HCT116 (cell line): ENCODE data around the gene TNN. TPM values are rescaled to one million over a fixed set of nuclear protein-coding genes. Genes with fewer than 3 reads are reported as not detected.
"Not testable (repeated sequence)": the region's sequence is repeated elsewhere in the genome, so short reads cannot be mapped to it uniquely, and the experiment has no call there.

ENCODE experiments used
- ATAC-seq: fragments of 200-7000 bp; cut with Tn5 transposase; 2 replicates; pipeline ENCODE4 v1.9.1; 2020; ENCODE audit warnings: mild to moderate bottlenecking, moderate library complexity
- BruUV-seq: library from RNA; stranded (reverse); fragments of 400-500 nt; replicated peaks from 2 replicates; lab custom pipeline; 2021; lab: Mats Ljungman, UMichigan
- CTCF ChIA-PET: fragments of 300-600 bp; sonication (Branson Sonifier 250); formaldehyde crosslinking; loops from one replicate; lab custom pipeline; 2021; ENCODE audit warnings: antibody characterized with exemption; lab: Charles Lee
- POLR2A ChIA-PET: fragments of 300-600, 350-600 bp; sonication (Branson Sonifier 250); formaldehyde crosslinking; loops from one replicate; lab custom pipeline; 2021; ENCODE audit warnings: antibody characterized with exemption; lab: Charles Lee
- RAD21 ChIA-PET, 2 experiments: fragments of 300-600 bp; sonication (Branson Sonifier 250); formaldehyde crosslinking; loops; one replicate each; lab custom pipeline; 2023; ENCODE audit warnings: low total read pairs in 2 of 2; ENCODE audit not compliant: uncharacterized antibody in 2 of 2, unreplicated experiment in 2 of 2, low non-redundant PET in 1 of 2; lab: Charles Lee
- DNase-seq: peaks from one replicate; pipeline ENCODE4 v3.0.0-alpha.2; 2010; ENCODE audit warnings: low read depth, low spot score
- H2AFZ ChIP-seq: fragments of 200-600 bp; shearing (Covaris generic), sonication (generic); 2 replicates; pipeline ENCODE4 v1.6.1; 2017; ENCODE audit warnings: low read depth, mixed run types, mixed read lengths, antibody characterized with exemption, low read length; ENCODE audit not compliant: poor library complexity, severe bottlenecking
- H3K27ac ChIP-seq: 2 replicates; pipeline ENCODE4 v1.5.1; 2012; ENCODE audit warnings: low read depth, low read length
- H3K27me3 ChIP-seq: fragments of 200-600 bp; sonication (generic); 2 replicates; pipeline ENCODE4 v1.6.1; 2016; ENCODE audit warnings: mixed run types, low read length, mixed read lengths; ENCODE audit not compliant: insufficient read depth
- H3K36me3 ChIP-seq, 2 experiments: fragments of 200-500 bp in 1 of 2; fragments of 200-600 bp in 1 of 2; sonication (Bioruptor generic) in 1 of 2; sonication (generic) in 1 of 2; 2 replicates each; pipeline versions ENCODE4 v1.5.1 to v1.6.1; 2014 to 2016; ENCODE audit warnings: low read length in 2 of 2, inconsistent platforms in 1 of 2, mixed read lengths in 1 of 2, mixed run types in 1 of 2; ENCODE audit not compliant: insufficient read depth in 2 of 2, control insufficient read depth in 1 of 2
- H3K4me1 ChIP-seq, 2 experiments: fragments of 200-600 bp in 1 of 2; sonication (generic) in 1 of 2; 2 replicates each; pipeline versions ENCODE4 v1.5.1 to v1.6.1; 2012 to 2017; ENCODE audit warnings: low read length in 2 of 2, inconsistent platforms in 1 of 2, mild to moderate bottlenecking in 1 of 2, mixed read lengths in 1 of 2, mixed run types in 1 of 2, moderate library complexity in 1 of 2; ENCODE audit not compliant: insufficient read depth in 2 of 2, control insufficient read depth in 1 of 2
- H3K4me2 ChIP-seq: fragments of 200-600 bp; sonication (generic); 2 replicates; pipeline ENCODE4 v1.6.1; 2017; ENCODE audit warnings: mixed run types, low read length, mixed read lengths
- H3K4me3 ChIP-seq, 2 experiments: fragments of 200-600 bp in 1 of 2; sonication (generic) in 1 of 2; replicated peaks in 1 of 2; 2 replicates each; pipeline ENCODE4 v1.5.1; 2011 to 2016; ENCODE audit warnings: low read length in 2 of 2, control low read depth in 1 of 2, low read depth in 1 of 2, mild to moderate bottlenecking in 1 of 2, mixed read lengths in 1 of 2, mixed run types in 1 of 2
- H3K79me2 ChIP-seq: fragments of 200-600 bp; sonication (generic); 2 replicates; pipeline ENCODE4 v1.6.1; 2017; ENCODE audit warnings: mild to moderate bottlenecking, mixed run types, low read length, moderate library complexity, mixed read lengths; ENCODE audit not compliant: insufficient read depth
- H3K9ac ChIP-seq: fragments of 200-600 bp; sonication (generic); 2 replicates; pipeline ENCODE4 v1.6.1; 2016; ENCODE audit warnings: low read length, mixed read lengths
- H3K9me2 ChIP-seq: fragments of 200-600 bp; sonication (generic), shearing (Covaris generic); 2 replicates; pipeline ENCODE4 v1.6.1; 2017; ENCODE audit warnings: mixed run types, mild to moderate bottlenecking, moderate library complexity; ENCODE audit not compliant: insufficient read depth
- H3K9me3 ChIP-seq, 2 experiments: fragments of 200-500 bp in 1 of 2; fragments of 200-600 bp in 1 of 2; sonication (Bioruptor generic) in 1 of 2; sonication (generic) in 1 of 2; 2 replicates each; pipeline ENCODE4 v1.6.1; 2014 to 2017; ENCODE audit warnings: low read length in 2 of 2, mixed read lengths in 2 of 2, inconsistent platforms in 1 of 2, low read depth in 1 of 2, mild to moderate bottlenecking in 1 of 2, mixed run types in 1 of 2, moderate library complexity in 1 of 2; ENCODE audit not compliant: control insufficient read depth in 1 of 2, insufficient read depth in 1 of 2
- H4K20me1 ChIP-seq: fragments of 200-600 bp; sonication (generic), shearing (Covaris generic); 2 replicates; pipeline ENCODE4 v1.6.1; 2017; ENCODE audit warnings: mixed run types, mild to moderate bottlenecking, moderate library complexity; ENCODE audit not compliant: insufficient read depth
- intact Hi-C: fragments of 100-400 bp; cut with micrococcal nuclease; formaldehyde crosslinking; loops from 2 replicates; pipeline ENCODE4 v1.10.0; 2022
- total RNA-seq: library from RNA; stranded (reverse); gene quantifications from one replicate; pipeline ENCODE4 v1.2.1, GENCODE V29; 2021; ENCODE audit not compliant: unreplicated experiment

TNN gene
- total RNA-seq, 1 experiment from 2014 or later = not detected

DNA sequence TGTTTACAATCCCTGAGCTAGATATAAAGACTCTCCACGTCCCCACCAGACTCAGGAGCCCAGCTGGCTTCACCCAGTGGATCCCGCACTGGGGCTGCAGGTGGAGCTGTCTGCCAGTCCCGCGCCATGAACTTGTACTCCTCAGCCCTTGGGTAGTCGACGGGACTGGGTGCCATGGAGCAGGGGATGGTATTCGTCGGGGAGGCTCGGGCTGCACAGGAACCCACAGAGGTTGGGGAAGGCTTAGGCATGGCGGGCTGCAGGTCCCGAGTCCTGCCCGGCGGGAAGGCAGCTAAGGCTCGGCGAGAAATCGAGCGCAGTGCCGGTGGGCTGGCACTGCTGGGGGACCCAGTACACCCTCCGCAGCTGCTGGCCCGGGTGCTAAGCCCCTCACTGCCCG is 34.5 kb downstream of the TNN start:
- RAD21 ChIA-PET, H2AFZ ChIP-seq, CTCF ChIA-PET, H3K27ac ChIP-seq, H3K9ac ChIP-seq, ATAC-seq, H3K27me3 ChIP-seq, H3K79me2 ChIP-seq, intact Hi-C loops, POLR2A ChIA-PET, BruUV-seq, H3K9me2 ChIP-seq, H3K4me2 ChIP-seq, DNase-seq, H3K4me3 ChIP-seq, H3K9me3 ChIP-seq, H3K4me1 ChIP-seq, H3K36me3 ChIP-seq, H4K20me1 ChIP-seq: not testable (repeated sequence)

DNA sequence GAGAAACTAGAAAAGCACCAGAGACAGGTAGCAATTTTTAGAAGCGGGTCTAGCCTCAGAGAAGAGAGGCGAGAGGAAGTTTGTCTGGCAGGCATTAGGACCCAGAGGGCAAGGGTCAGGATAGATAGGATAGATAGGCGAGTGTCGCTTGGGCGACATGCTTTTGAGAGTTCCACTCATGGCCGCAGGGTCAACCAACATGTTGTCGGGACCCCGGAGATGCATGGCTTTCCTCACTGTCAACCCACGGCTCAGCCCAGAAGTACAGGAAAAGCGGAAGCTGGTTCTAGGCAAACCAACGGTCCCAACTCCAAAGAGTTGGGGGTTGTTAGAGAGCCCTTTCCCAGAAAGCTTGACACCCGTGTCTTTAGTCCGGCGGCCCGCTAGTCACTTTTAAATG is 38.9 kb downstream of the TNN start:
- RAD21 ChIA-PET, H3K9ac ChIP-seq, CTCF ChIA-PET, DNase-seq, H3K27me3 ChIP-seq, H2AFZ ChIP-seq, H3K4me2 ChIP-seq, BruUV-seq, H3K4me3 ChIP-seq, H3K9me3 ChIP-seq, POLR2A ChIA-PET, H3K36me3 ChIP-seq, intact Hi-C loops, H3K79me2 ChIP-seq, H3K9me2 ChIP-seq, ATAC-seq, H3K4me1 ChIP-seq, H3K27ac ChIP-seq, H4K20me1 ChIP-seq: not testable (repeated sequence)

DNA sequence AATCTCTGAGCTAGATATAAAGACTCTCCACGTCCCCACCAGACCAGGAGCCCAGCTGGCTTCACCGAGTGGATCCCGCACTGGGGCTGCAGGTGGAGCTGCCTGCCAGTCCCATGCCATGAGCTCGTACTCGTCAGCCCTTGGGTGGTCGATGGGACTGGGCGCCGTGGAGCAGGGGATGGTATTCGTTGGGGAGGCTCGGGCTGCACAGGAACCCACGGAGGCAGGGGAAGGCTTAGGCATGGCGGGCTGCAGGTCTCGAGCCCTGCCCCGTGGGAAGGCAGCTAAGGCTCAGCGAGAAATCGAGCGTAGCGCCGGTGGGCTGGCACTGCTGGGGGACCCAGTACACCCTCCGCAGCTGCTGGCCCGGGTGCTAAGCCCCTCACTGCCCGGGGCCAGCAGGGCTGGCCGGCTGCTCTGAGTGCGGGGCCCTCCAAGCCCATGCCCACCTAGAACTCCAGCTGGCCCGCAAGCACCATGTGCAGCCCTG is 40.7 kb downstream of the TNN start:
- H3K9me2 ChIP-seq, intact Hi-C loops, DNase-seq, BruUV-seq, H3K79me2 ChIP-seq, H4K20me1 ChIP-seq, H3K9me3 ChIP-seq, H3K9ac ChIP-seq, H3K27ac ChIP-seq, POLR2A ChIA-PET, H3K4me2 ChIP-seq, H3K4me1 ChIP-seq, H3K36me3 ChIP-seq, H3K4me3 ChIP-seq, ATAC-seq, CTCF ChIA-PET, H3K27me3 ChIP-seq, RAD21 ChIA-PET, H2AFZ ChIP-seq: not testable (repeated sequence)
